ENCODE results near the gene DUSP14.

DNA sequence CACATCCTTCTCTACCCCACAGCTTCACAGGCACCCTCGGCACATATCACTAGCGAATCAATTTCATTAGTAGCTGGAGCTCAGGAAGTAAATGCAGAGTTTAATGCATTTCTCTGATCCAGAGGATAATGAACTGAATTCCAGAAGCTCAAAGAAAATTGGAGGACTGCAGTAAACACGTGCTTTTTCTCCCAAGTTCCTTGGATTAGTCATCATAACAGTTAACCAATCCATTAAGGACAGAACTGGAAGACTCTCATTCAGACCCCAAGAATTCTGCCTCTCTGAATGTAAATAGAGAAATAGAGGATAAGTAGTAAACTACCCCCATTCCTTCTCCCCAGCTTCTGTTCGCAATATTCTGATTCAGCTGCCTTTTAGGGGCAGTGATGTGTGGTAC, 40.7 kb downstream of the DUSP14 start:
- TF ChIP-seq EZH2 (conservative IDR thresholded peaks at IDR 0.05; ENCODE audit: low read depth, low read length), result no peak
- no peak for TF ChIP-seq ATF2 (CRISPR knock-in tag; IDR thresholded peaks at IDR 0.05)

Measured in HepG2 (cell line).